Measurements from ENCODE around the gene SYT1.

Gene SYT1

DNA sequence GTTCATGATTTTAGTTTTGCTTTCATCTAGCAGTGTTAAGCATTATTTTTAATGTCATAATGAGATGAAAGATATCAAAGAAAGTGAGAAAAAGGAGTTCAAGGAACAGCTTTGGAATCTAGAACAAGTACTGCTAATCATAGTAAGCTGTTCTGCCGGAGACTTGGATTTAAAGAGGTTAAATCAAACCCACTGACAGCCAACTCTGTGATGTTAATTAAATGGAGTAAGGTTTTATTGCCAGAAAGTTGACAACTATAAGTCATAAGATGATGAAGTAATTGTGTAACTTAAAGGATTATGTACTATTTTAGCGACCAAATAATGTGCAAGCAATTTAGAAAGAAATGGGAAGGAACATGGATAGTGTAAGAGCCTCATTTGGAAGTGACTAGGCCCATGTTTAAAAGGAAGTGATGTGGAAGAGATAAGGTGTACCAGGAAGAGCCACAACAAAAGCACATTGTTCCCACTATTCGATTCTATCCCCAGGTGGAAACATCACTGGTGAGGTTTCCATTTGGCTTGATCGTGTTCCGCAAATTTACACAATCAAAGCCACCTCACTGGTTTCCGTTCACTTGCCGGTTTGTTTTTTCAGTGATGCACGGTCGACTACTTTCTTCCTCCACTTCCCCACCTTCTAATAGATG, 437.7 kb downstream of the SYT1 start (continued):
- TF ChIP-seq, protein P1, sequence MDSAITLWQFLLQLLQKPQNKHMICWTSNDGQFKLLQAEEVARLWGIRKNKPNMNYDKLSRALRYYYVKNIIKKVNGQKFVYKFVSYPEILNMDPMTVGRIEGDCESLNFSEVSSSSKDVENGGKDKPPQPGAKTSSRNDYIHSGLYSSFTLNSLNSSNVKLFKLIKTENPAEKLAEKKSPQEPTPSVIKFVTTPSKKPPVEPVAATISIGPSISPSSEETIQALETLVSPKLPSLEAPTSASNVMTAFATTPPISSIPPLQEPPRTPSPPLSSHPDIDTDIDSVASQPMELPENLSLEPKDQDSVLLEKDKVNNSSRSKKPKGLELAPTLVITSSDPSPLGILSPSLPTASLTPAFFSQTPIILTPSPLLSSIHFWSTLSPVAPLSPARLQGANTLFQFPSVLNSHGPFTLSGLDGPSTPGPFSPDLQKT (IDR thresholded peaks at IDR 0.05; ENCODE audit: borderline replicate concordance, low read depth, low read length), result no peak

- Histone ChIP-seq H3K9me3 (ENCODE audit: control insufficient read depth, insufficient read depth, low read depth, low read length) (no peaks in the 10 kb centered on the region), H3K27ac (ENCODE audit: extremely low read depth, low read depth, low read length) (no peak overlapping the region), H3K4me1 (ENCODE audit: control insufficient read depth, insufficient read depth, low read length) (no peaks in the 10 kb centered on the region), H3K36me3 (ENCODE audit: control insufficient read depth in 2 of 2, insufficient read depth in 1 of 2, low read length in 2 of 2) (no peaks in the 10 kb centered on the region), H3K4me3 (ENCODE audit: low read depth, low read length) (no peak overlapping the region)
- ChIA-PET POLR2A (no interaction called here), CTCF (no interaction called here)
- TF ChIP-seq ZNF677 (tag by site-specific recombination; IDR thresholded peaks at IDR 0.05), result no peak
- TF ChIP-seq ZNF239 (tag by site-specific recombination; IDR thresholded peaks at IDR 0.05), result no peak
- TF ChIP-seq SCRT1 (tag by site-specific recombination; IDR thresholded peaks at IDR 0.05; ENCODE audit: borderline replicate concordance), result no peak
- TF ChIP-seq ZNF660 (tag by site-specific recombination; IDR thresholded peaks at IDR 0.05), result no peak
- TF ChIP-seq, protein P2, sequence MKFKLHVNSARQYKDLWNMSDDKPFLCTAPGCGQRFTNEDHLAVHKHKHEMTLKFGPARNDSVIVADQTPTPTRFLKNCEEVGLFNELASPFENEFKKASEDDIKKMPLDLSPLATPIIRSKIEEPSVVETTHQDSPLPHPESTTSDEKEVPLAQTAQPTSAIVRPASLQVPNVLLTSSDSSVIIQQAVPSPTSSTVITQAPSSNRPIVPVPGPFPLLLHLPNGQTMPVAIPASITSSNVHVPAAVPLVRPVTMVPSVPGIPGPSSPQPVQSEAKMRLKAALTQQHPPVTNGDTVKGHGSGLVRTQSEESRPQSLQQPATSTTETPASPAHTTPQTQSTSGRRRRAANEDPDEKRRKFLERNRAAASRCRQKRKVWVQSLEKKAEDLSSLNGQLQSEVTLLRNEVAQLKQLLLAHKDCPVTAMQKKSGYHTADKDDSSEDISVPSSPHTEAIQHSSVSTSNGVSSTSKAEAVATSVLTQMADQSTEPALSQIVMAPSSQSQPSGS (tag by site-specific recombination; IDR thresholded peaks at IDR 0.05; ENCODE audit: low read depth), result no peak
- TF ChIP-seq ZFP41 (tag by site-specific recombination; IDR thresholded peaks at IDR 0.05; ENCODE audit: borderline replicate concordance), result no peak
- no peak for TF ChIP-seq ZNF10 (tag by site-specific recombination; IDR thresholded peaks at IDR 0.05)
- no peak for TF ChIP-seq YY1 (tag by site-specific recombination; IDR thresholded peaks at IDR 0.05)
- TF ChIP-seq ZNF133 (tag by site-specific recombination; IDR thresholded peaks at IDR 0.05), result no peak
- no peak for TF ChIP-seq ZNF785 (tag by site-specific recombination; IDR thresholded peaks at IDR 0.05)
- TF ChIP-seq ZNF223 (tag by site-specific recombination; IDR thresholded peaks at IDR 0.05), result no peak
- no peak for TF ChIP-seq ZNF645 (tag by site-specific recombination; IDR thresholded peaks at IDR 0.05)
- TF ChIP-seq, protein P3, sequence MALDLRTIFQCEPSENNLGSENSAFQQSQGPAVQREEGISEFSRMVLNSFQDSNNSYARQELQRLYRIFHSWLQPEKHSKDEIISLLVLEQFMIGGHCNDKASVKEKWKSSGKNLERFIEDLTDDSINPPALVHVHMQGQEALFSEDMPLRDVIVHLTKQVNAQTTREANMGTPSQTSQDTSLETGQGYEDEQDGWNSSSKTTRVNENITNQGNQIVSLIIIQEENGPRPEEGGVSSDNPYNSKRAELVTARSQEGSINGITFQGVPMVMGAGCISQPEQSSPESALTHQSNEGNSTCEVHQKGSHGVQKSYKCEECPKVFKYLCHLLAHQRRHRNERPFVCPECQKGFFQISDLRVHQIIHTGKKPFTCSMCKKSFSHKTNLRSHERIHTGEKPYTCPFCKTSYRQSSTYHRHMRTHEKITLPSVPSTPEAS (tag by site-specific recombination; IDR thresholded peaks at IDR 0.05), result no peak
- no peak for TF ChIP-seq ZFP37 (tag by site-specific recombination; IDR thresholded peaks at IDR 0.05)
- no peak for TF ChIP-seq KLF10 (tag by site-specific recombination; IDR thresholded peaks at IDR 0.05)
Observed at GRCh38 chr12:79307340-79307739, 442.8 kb downstream of the SYT1 start.

DNA sequence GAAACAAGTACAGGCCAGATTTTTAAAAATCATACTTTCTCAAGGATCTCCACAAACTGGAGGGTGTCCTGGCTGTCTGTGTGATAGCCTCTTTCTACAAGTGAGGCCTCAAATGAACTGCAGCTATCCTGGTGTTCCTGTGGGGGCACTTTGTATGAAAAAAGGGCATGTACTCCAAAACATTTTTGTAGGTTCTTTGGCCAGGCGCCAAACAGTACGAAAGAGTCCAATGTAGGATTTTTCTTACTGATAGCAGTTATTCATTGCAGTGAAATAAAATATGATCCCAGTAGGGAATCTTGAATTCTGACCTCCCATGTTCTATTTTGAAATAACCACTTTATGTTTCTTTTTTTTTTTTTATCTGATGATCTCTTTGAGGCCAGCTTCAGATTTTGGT, 444.5 kb downstream of the SYT1 start:
- CTCF ChIA-PET, result no interaction called here

More for the DNA sequence above, 444.5 kb downstream of the SYT1 start:
- TF ChIP-seq GLIS2 (tag by site-specific recombination; IDR thresholded peaks at IDR 0.05) (no peak), ZNF239 (tag by site-specific recombination; IDR thresholded peaks at IDR 0.05) (no peak), ZNF404 (tag by site-specific recombination; IDR thresholded peaks at IDR 0.05) (no peak), ZNF157 (tag by site-specific recombination; IDR thresholded peaks at IDR 0.05) (no peak), IKZF3 (tag by site-specific recombination; IDR thresholded peaks at IDR 0.05) (no peak), ZNF629 (tag by site-specific recombination; IDR thresholded peaks at IDR 0.05) (no peak), ZSCAN30 (tag by site-specific recombination; IDR thresholded peaks at IDR 0.05) (no peak), BCL11A (tag by site-specific recombination; IDR thresholded peaks at IDR 0.05; ENCODE audit: low read depth) (no peak)
- Histone ChIP-seq H3K27ac (ENCODE audit: extremely low read depth, low read depth, low read length) (no peak overlapping the region), H3K4me1 (ENCODE audit: control insufficient read depth, insufficient read depth, low read length) (no peaks in the 10 kb centered on the region), H3K9me3 (ENCODE audit: control insufficient read depth, insufficient read depth, low read depth, low read length) (no peaks in the 10 kb centered on the region), H3K4me3 (ENCODE audit: low read depth, low read length) (no peak overlapping the region), H3K36me3 (ENCODE audit: control insufficient read depth in 2 of 2, insufficient read depth in 1 of 2, low read length in 2 of 2) (no peaks in the 10 kb centered on the region)
- POLR2A ChIA-PET, result no interaction called here

All from HEK293 (cell line).